Right lobe of liver (tissue), 6 donors: ENCODE measurements around the gene HTT-AS. TPM values are rescaled to one million over a fixed set of nuclear protein-coding genes. Genes with fewer than 3 reads are reported as not detected.

Experiments used
- ATAC-seq, 4 donors: fragments of 200-7000 bp; cut with Tn5 transposase; one replicate each; pipeline ENCODE4 v1.9.1; 2020; ENCODE audit warnings: mild to moderate bottlenecking in 4 of 4, moderate library complexity in 4 of 4
- DNase-seq, 3 donors: peaks; one replicate each; pipeline ENCODE4 v3.0.0-alpha.2; 2020
- H3K27ac ChIP-seq, 3 donors: fragments of 200-600 bp; one replicate each; pipeline ENCODE4 v1.8.0; 2022
- H3K27me3 ChIP-seq, 2 donors: fragments of 200-600 bp; one replicate each; pipeline ENCODE4 v1.8.0; 2022
- H3K36me3 ChIP-seq, 4 donors: fragments of 200-600 bp; sonication (generic) in 1 of 4; one replicate each; pipeline versions ENCODE4 v1.5.1 to v1.8.0; 2017 to 2022; ENCODE audit warnings: control low read depth in 1 of 4
- H3K4me1 ChIP-seq, 4 donors: fragments of 200-600 bp; sonication (generic) in 1 of 4; one replicate each; pipeline versions ENCODE4 v1.5.1 to v1.8.0; 2017 to 2022; ENCODE audit warnings: control low read depth in 1 of 4
- H3K4me3 ChIP-seq, 3 donors: fragments of 200-600 bp; one replicate each; pipeline ENCODE4 v1.8.0; 2022
- H3K9me3 ChIP-seq, 4 donors: fragments of 200-600 bp; sonication (generic) in 1 of 4; one replicate each; pipeline versions ENCODE4 v1.5.1 to v1.8.0; 2017 to 2022; ENCODE audit warnings: control low read depth in 1 of 4
- POLR2A ChIP-seq: fragments of 450-650 bp; IDR thresholded peaks from one replicate; pipeline ENCODE4 v1.6.1; 2017; ENCODE audit warnings: antibody characterized with exemption, mild to moderate bottlenecking
- WGBS: methylation state at CpG from one replicate; pipeline ENCODE4 v1.1.6; 2018; ENCODE audit warnings: low coverage, low lambda C conversion rate; ENCODE audit not compliant: insufficient coverage; ENCODE audit errors: missing lambda C conversion rate; 5-methylcytosine and 5-hydroxymethylcytosine counted together
- intact Hi-C, 2 donors: fragments of 100-400 bp; cut with DNase I; formaldehyde crosslinking; loops; one replicate each; pipeline versions ENCODE4 v1.11.2 to v1.14.1; 2022
- total RNA-seq, 6 experiments: library from RNA; depleted of rRNA in 2 of 6; stranded (reverse); fragments of >200 nt in 2 of 6; fragmentation: NEBNext Ultra II Directional in 3 of 6; extraction: Animal tissue kit (Norgen Biotek cat#: 25700) in 3 of 6; gene quantifications; one replicate each; pipeline versions ENCODE4 v1.1.0 to v1.2.4, GENCODE V29; 2016 to 2023
- TF ChIP-seq, protein P1 (sequence below), 4 donors: fragments of 200-600 bp in 3 of 4; fragments of 450-650 bp in 1 of 4; IDR thresholded peaks; one replicate each; pipeline versions ENCODE4 v1.5.1 to v1.8.0; 2016 to 2022; ENCODE audit warnings: antibody characterized with exemption in 4 of 4, mild to moderate bottlenecking in 2 of 4
- donor health status: DM: no; HTN: yes; CAD: no.
- donor health status: DM: no; HTN: no; CAD: no.
- donor health status: DM: no; HTN: no; CAD: no.
- donor health status: DM: no; HTN: yes; CAD: no.
- donor health status: DM: no; HTN: yes; CAD: no.

Gene HTT-AS
- total RNA-seq, 6 experiments from 2014 or later: not detected

- no peak for TF ChIP-seq POLR2A
- TF ChIP-seq, protein P1, sequence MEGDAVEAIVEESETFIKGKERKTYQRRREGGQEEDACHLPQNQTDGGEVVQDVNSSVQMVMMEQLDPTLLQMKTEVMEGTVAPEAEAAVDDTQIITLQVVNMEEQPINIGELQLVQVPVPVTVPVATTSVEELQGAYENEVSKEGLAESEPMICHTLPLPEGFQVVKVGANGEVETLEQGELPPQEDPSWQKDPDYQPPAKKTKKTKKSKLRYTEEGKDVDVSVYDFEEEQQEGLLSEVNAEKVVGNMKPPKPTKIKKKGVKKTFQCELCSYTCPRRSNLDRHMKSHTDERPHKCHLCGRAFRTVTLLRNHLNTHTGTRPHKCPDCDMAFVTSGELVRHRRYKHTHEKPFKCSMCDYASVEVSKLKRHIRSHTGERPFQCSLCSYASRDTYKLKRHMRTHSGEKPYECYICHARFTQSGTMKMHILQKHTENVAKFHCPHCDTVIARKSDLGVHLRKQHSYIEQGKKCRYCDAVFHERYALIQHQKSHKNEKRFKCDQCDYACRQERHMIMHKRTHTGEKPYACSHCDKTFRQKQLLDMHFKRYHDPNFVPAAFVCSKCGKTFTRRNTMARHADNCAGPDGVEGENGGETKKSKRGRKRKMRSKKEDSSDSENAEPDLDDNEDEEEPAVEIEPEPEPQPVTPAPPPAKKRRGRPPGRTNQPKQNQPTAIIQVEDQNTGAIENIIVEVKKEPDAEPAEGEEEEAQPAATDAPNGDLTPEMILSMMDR (IDR thresholded peaks at IDR 0.05): no peak
Measured at GRCh38 chr4:3021127-3021526, 53.2 kb downstream of the HTT-AS start.

GRCh38 chr4:3019145-3019846 lies 55.0 kb downstream of the HTT-AS start:
- H3K27ac ChIP-seq: no peak overlapping the region
- 84% methylated on average over 11 of the region's 13 CpGs for WGBS
- no peak for ATAC-seq
- DNase-seq: no peak
- H3K36me3 ChIP-seq: no peaks in the 10 kb centered on the region
- no peaks in the 10 kb centered on the region for H3K9me3 ChIP-seq
- H3K4me3 ChIP-seq: no peak overlapping the region
- intact Hi-C loops: no loop called here
- TF ChIP-seq, protein P1 (IDR thresholded peaks at IDR 0.05): no peak
- TF ChIP-seq POLR2A: no peak
- no peaks in the 10 kb centered on the region for H3K27me3 ChIP-seq
- H3K4me1 ChIP-seq: no peaks in the 10 kb centered on the region

More at GRCh38 chr4:3021127-3021526, 53.2 kb downstream of the HTT-AS start:
- H3K4me3 ChIP-seq: no peak overlapping the region
- intact Hi-C loops: no loop called here
- no peaks in the 10 kb centered on the region for H3K4me1 ChIP-seq
- H3K9me3 ChIP-seq: no peaks in the 10 kb centered on the region
- no peaks in the 10 kb centered on the region for H3K27me3 ChIP-seq
- no peaks in the 10 kb centered on the region for H3K36me3 ChIP-seq
- WGBS: 84% methylated on average over 6 of the region's 6 CpGs
- no peak overlapping the region for H3K27ac ChIP-seq
- DNase-seq (no peak), ATAC-seq (peak in 1 of 4 donors; percentile 19)

GRCh38 chr4:3017504-3017903 lies 56.8 kb downstream of the HTT-AS start:
- no peak for TF ChIP-seq POLR2A
- TF ChIP-seq, protein P1 (IDR thresholded peaks at IDR 0.05): no peak
- Histone ChIP-seq H3K36me3 (no peaks in the 10 kb centered on the region), H3K4me3 (no peak overlapping the region), H3K27me3 (no peaks in the 10 kb centered on the region), H3K4me1 (peaks cover 0 to 11% (median 0%) of the 10 kb centered on the region in 4 donors), H3K27ac (no peak overlapping the region), H3K9me3 (no peaks in the 10 kb centered on the region)
- no peak for ATAC-seq
- WGBS: 62% methylated on average over 4 of the region's 4 CpGs
- intact Hi-C loops: no loop called here
- no peak for DNase-seq

GRCh38 chr4:3016961-3017360 lies 57.4 kb downstream of the HTT-AS start:
- DNase-seq: no peak
- no peaks in the 10 kb centered on the region for H3K27me3 ChIP-seq

More at GRCh38 chr4:3016961-3017360, 57.4 kb downstream of the HTT-AS start:
- 77% methylated on average over 3 of the region's 4 CpGs for WGBS
- TF ChIP-seq, protein P1 (IDR thresholded peaks at IDR 0.05): no peak
- TF ChIP-seq POLR2A: no peak
- Histone ChIP-seq H3K9me3 (no peaks in the 10 kb centered on the region), H3K27ac (no peak overlapping the region), H3K4me1 (peaks cover 0 to 11% (median 0%) of the 10 kb centered on the region in 4 donors), H3K36me3 (no peaks in the 10 kb centered on the region), H3K4me3 (no peak overlapping the region)
- intact Hi-C loops: no loop called here
- ATAC-seq: no peak
